ENCODE data around the gene AOX1. TPM values are rescaled to one million over a fixed set of nuclear protein-coding genes. Genes with fewer than 3 reads are reported as not detected.

Gene AOX1
- polyA plus RNA-seq, 1 experiment = 10.2 TPM

- DNase-seq (ENCODE audit: low read depth) = no peak
- Histone ChIP-seq H3K36me3 (ENCODE audit: control insufficient read depth, insufficient read depth, low read length) (no peaks in the 10 kb centered on the region), H3K4me3 (ENCODE audit: low read depth, low read length) (no peak overlapping the region), H3K27me3 (ENCODE audit: control insufficient read depth, insufficient read depth, low read length) (no peaks in the 10 kb centered on the region)
- no peak for TF ChIP-seq CTCF (IDR thresholded peaks at IDR 0.05; ENCODE audit: insufficient read depth, low read depth, low read length)
- ChIA-PET CTCF (interaction anchor here (0.6 to 2.4 kb wide), 4 partner anchors 12 to 251 kb away, joined by 3 to 6 read pairs (median 4); no protein-coding TSS in a partner anchor), POLR2A (no interaction called here)
Measured at GRCh38 chr2:200661477-200661876, 75.7 kb downstream of the AOX1 start.

- CTCF ChIA-PET = interaction anchor here (1.0 to 1.6 kb wide), 4 partner anchors 11 to 59 kb away, joined by 3 to 5 read pairs (median 4); no protein-coding TSS in a partner anchor
- no peak for TF ChIP-seq CTCF (IDR thresholded peaks at IDR 0.05; ENCODE audit: insufficient read depth, low read depth, low read length)
- Histone ChIP-seq H3K36me3 (ENCODE audit: control insufficient read depth, insufficient read depth, low read length) (no peaks in the 10 kb centered on the region), H3K27me3 (ENCODE audit: control insufficient read depth, insufficient read depth, low read length) (no peaks in the 10 kb centered on the region), H3K4me3 (ENCODE audit: low read depth, low read length) (no peak overlapping the region)
- POLR2A ChIA-PET = no interaction called here
- peak; percentile 22 for DNase-seq (ENCODE audit: low read depth)
Measured at GRCh38 chr2:200662727-200663126, 76.9 kb downstream of the AOX1 start.

GRCh38 chr2:200664770-200665494 is 79.1 kb downstream of the AOX1 start:
- DNase-seq (ENCODE audit: low read depth) = no peak

GRCh38 chr2:200665626-200666453 is 80.0 kb downstream of the AOX1 start:
- ChIA-PET CTCF (interaction anchor here (1.4 kb wide), 1 partner anchor 14 kb away, joined by 3 read pairs; no protein-coding TSS in a partner anchor), POLR2A (no interaction called here)

More at GRCh38 chr2:200664770-200665494, 79.1 kb downstream of the AOX1 start:
- CTCF ChIA-PET = interaction anchor here (1.4 to 1.6 kb wide), 2 partner anchors 13 to 33 kb away, joined by 3 to 4 read pairs; no protein-coding TSS in a partner anchor
- TF ChIP-seq CTCF (IDR thresholded peaks at IDR 0.05; ENCODE audit: insufficient read depth, low read depth, low read length) = no peak
- Histone ChIP-seq H3K4me3 (ENCODE audit: low read depth, low read length) (no peak overlapping the region), H3K36me3 (ENCODE audit: control insufficient read depth, insufficient read depth, low read length) (no peaks in the 10 kb centered on the region), H3K27me3 (ENCODE audit: control insufficient read depth, insufficient read depth, low read length) (no peaks in the 10 kb centered on the region)
- POLR2A ChIA-PET = no interaction called here

More at GRCh38 chr2:200665626-200666453, 80.0 kb downstream of the AOX1 start:
- H3K36me3 ChIP-seq (ENCODE audit: control insufficient read depth, insufficient read depth, low read length) = no peaks in the 10 kb centered on the region
- no peak for DNase-seq (ENCODE audit: low read depth)
- TF ChIP-seq CTCF (IDR thresholded peaks at IDR 0.05; ENCODE audit: insufficient read depth, low read depth, low read length) = no peak
- no peak overlapping the region for H3K4me3 ChIP-seq (ENCODE audit: low read depth, low read length)
- H3K27me3 ChIP-seq (ENCODE audit: control insufficient read depth, insufficient read depth, low read length) = no peaks in the 10 kb centered on the region
